Spleen (tissue), 7 donors: ENCODE measurements around the gene LOX.

ENCODE experiments used
- CTCF ChIP-seq, 11 experiments: fragments of 200-600 bp in 7 of 11; fragments of 450-650 bp in 4 of 11; sonication (generic) in 4 of 11; IDR thresholded peaks in 8 of 11; conservative IDR thresholded peaks in 3 of 11; 1 replicate in 7 of 11; 2 replicates in 4 of 11; pipeline versions ENCODE4 v1.4.0 to v1.8.0; 2016 to 2021; ENCODE audit warnings: antibody characterized with exemption in 11 of 11, inconsistent platforms in 4 of 11, mild to moderate bottlenecking in 1 of 11
- POLR2A ChIP-seq, 3 donors: fragments of 450-650 bp; IDR thresholded peaks; one replicate each; pipeline ENCODE4 v1.5.1; 2017; ENCODE audit warnings: antibody characterized with exemption in 3 of 3, mild to moderate bottlenecking in 1 of 3
- donor health status: DM: no; HTN: no; CAD: no; lungs with moderate emphysema.
- donor health status: DM: no; HTN: no; CAD: no.
- donor health status: DM: no; HTN: no; CAD: no.

GRCh38 chr5:122126177-122126755 lies 48.2 kb upstream of the LOX start:
- TF ChIP-seq CTCF (IDR thresholded peaks at IDR 0.05 in 8 of 11, conservative IDR thresholded peaks at IDR 0.05 in 3 of 11): no peak
- TF ChIP-seq POLR2A (IDR thresholded peaks at IDR 0.05): no peak
